GM12872 (cell line): Measurements from ENCODE around the gene EPC1.

ENCODE experiments used
- TF ChIP-seq, protein P1 (sequence below): IDR thresholded peaks from 3 replicates; pipeline ENCODE4 v1.5.1; 2011; ENCODE audit warnings: low read depth, mild to moderate bottlenecking, low read length, moderate library complexity; ENCODE audit not compliant: insufficient read depth

Gene EPC1

GRCh38 chr10:32329061-32329460 lies 17.9 kb downstream of the EPC1 start:
- TF ChIP-seq, protein P1, sequence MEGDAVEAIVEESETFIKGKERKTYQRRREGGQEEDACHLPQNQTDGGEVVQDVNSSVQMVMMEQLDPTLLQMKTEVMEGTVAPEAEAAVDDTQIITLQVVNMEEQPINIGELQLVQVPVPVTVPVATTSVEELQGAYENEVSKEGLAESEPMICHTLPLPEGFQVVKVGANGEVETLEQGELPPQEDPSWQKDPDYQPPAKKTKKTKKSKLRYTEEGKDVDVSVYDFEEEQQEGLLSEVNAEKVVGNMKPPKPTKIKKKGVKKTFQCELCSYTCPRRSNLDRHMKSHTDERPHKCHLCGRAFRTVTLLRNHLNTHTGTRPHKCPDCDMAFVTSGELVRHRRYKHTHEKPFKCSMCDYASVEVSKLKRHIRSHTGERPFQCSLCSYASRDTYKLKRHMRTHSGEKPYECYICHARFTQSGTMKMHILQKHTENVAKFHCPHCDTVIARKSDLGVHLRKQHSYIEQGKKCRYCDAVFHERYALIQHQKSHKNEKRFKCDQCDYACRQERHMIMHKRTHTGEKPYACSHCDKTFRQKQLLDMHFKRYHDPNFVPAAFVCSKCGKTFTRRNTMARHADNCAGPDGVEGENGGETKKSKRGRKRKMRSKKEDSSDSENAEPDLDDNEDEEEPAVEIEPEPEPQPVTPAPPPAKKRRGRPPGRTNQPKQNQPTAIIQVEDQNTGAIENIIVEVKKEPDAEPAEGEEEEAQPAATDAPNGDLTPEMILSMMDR, result no peak

- TF ChIP-seq, protein P1, result no peak
Observed at GRCh38 chr10:32328499-32328898, 18.5 kb downstream of the EPC1 start.

DNA sequence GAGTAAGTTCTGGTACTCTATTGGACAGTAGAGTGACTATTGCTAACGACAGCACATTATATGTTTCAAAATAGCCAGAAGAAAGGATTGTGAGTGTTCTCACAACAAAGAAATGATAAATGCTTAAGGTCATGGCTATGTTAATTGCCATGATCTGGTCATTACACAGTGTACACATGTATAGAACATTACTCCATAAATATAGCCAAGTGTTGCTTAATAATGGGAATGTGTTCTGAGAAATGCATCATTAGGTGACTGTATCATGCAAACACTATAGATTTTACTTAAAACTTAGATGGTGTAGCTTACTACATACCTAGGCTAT lies 19.6 kb downstream of the EPC1 start:
- TF ChIP-seq, protein P1, result no peak

DNA sequence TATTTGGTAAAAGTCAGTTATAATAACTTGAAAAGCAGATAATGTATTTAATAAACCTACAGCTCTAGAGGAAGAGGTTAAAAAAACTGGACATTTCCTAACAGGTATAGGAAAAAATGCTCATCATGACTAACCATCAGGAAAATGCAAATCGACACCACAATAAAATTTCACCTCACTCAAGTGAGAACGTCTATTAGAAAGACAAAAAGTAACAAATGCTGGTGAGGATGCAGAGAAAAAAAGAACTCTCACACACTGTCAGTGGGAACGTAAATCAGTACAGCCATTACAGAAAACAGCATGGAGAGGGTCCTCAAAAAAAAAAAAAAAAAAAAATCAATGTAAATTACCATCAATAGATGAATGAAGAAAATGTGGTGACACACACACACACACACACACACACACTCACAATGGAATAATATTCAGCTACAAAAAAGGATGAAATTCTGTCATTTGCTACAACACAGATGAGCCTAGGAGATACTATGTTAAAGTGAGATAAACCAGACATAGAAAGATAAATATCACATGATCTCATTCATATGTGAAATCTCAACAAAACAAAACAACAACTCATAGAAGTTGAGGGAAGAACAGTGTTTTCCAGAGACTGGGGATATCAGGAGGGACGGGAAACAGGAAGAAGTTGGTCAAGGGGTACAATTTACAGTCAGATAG lies 20.1 kb downstream of the EPC1 start:
- TF ChIP-seq, protein P1, result no peak

- TF ChIP-seq, protein P1, result no peak
Observed at GRCh38 chr10:32326119-32326518, 20.8 kb downstream of the EPC1 start.

GRCh38 chr10:32323051-32323450 lies 23.9 kb downstream of the EPC1 start:
- TF ChIP-seq, protein P1, result no peak

DNA sequence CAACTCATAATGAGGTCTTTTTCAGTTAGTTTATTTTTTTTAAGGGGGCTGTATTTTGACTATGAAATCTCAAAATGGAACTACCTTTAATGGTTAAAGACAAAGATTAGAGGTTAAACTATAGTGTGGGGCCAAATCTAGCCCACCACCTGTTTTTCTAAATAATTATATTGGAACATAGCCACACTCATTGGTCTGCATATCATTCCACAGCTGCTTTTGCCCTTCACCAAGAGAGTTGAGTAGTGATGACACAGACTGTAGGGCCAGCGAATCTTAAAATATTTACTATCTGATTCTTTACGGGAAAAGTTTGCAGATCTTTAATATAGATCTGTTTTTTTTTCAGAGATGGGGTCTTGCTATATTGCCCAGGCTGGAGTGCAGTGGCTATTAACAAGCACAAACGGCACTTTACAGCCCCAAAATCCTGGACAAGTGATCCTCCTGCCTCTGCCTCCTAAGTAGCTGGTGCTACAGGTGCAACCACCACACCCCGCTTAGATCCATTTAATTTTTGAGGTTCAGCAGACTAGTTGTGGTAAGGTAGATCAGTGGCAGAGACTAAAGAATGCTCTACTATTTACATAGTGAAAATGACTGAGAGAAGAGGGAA lies 25.8 kb downstream of the EPC1 start:
- TF ChIP-seq, protein P1, result no peak
